BJ (cell line): ENCODE measurements around the gene SIPA1L3. TPM values are rescaled to one million over a fixed set of nuclear protein-coding genes. Genes with fewer than 3 reads are reported as not detected.

Experiments used
- CTCF ChIA-PET: fragments of 350-600 bp; formaldehyde crosslinking; extraction: SDS; loops from one replicate; lab custom pipeline; 2021; ENCODE audit warnings: antibody characterized with exemption, inconsistent platforms; lab: Yijun Ruan, JAX
- POLR2A ChIA-PET: fragments of 300-600 bp; sonication (Branson Sonifier 250); formaldehyde crosslinking; extraction: SDS; loops from one replicate; lab custom pipeline; 2021; ENCODE audit warnings: antibody characterized with exemption; lab: Charles Lee
- DNase-seq: peaks from one replicate; pipeline ENCODE4 v3.0.0-alpha.2; 2011; ENCODE audit warnings: low read depth
- H3K27me3 ChIP-seq: 2 replicates; pipeline ENCODE4 v1.6.0; 2011; ENCODE audit warnings: low read length; ENCODE audit not compliant: control insufficient read depth, insufficient read depth
- H3K36me3 ChIP-seq: 2 replicates; pipeline ENCODE4 v1.5.1; 2011; ENCODE audit warnings: low read length; ENCODE audit not compliant: control insufficient read depth, insufficient read depth
- H3K4me3 ChIP-seq: 2 replicates; pipeline ENCODE4 v1.5.1; 2011; ENCODE audit warnings: low read depth, mild to moderate bottlenecking, control low read depth, low read length
- polyA plus RNA-seq: library from polyadenylated mRNA; depleted of rRNA; stranded (reverse); fragments of >200 nt; gene quantifications from 2 replicates; pipeline ENCODE4 v1.2.3, GENCODE V29; 2011
- TF ChIP-seq, protein P1 (sequence below): IDR thresholded peaks from 2 replicates; pipeline ENCODE4 v1.5.1; 2011; ENCODE audit warnings: low read depth, mild to moderate bottlenecking, control low read depth, inconsistent platforms, low read length, moderate library complexity; ENCODE audit not compliant: insufficient read depth

The SIPA1L3 gene
- polyA plus RNA-seq, 1 experiment: 4.5 TPM

- Histone ChIP-seq H3K27me3 (no peaks in the 10 kb centered on the region), H3K4me3 (no peak overlapping the region), H3K36me3 (no peaks in the 10 kb centered on the region)
- ChIA-PET POLR2A (no interaction called here), CTCF (interaction anchor here (1.6 kb wide), 1 partner anchor 311 kb away, joined by 7 read pairs; no protein-coding TSS in a partner anchor)
- no peak for DNase-seq
- TF ChIP-seq, protein P1, sequence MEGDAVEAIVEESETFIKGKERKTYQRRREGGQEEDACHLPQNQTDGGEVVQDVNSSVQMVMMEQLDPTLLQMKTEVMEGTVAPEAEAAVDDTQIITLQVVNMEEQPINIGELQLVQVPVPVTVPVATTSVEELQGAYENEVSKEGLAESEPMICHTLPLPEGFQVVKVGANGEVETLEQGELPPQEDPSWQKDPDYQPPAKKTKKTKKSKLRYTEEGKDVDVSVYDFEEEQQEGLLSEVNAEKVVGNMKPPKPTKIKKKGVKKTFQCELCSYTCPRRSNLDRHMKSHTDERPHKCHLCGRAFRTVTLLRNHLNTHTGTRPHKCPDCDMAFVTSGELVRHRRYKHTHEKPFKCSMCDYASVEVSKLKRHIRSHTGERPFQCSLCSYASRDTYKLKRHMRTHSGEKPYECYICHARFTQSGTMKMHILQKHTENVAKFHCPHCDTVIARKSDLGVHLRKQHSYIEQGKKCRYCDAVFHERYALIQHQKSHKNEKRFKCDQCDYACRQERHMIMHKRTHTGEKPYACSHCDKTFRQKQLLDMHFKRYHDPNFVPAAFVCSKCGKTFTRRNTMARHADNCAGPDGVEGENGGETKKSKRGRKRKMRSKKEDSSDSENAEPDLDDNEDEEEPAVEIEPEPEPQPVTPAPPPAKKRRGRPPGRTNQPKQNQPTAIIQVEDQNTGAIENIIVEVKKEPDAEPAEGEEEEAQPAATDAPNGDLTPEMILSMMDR: no peak
Observed at GRCh38 chr19:38213469-38213868, 306.5 kb downstream of the SIPA1L3 start.

DNA sequence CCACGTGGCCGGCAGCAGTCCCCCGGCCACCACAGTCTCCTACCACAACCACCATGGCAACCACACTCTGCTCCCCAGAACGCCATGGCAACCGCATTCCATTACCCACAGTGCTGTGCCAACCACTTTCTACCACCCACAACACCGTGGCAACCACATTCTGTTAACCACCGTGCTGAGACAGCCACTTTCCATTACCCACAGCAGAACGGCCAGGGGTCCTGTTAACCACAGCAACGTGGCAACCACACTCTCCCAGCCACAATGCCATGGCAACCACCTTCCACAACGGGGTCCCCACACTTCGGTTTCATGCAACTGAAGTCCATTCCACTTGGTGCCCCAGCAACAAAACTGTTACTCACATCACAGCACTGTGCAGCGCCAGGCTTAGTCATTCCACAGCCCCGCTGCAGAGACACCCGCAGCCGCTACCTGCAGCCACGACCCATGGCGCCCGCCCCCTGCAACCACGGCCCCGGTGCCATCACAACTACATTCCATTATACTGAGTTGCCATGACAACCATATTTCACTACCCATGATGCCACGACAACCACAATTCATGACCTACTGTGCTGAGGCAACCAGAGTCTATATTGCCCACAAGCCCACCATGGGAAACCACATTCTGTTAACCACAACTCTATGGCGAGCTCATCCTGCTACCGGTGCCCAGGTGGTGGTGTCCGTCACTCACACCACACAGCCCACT, 307.1 kb downstream of the SIPA1L3 start:
- ChIA-PET POLR2A (no interaction called here), CTCF (no interaction called here)

DNA sequence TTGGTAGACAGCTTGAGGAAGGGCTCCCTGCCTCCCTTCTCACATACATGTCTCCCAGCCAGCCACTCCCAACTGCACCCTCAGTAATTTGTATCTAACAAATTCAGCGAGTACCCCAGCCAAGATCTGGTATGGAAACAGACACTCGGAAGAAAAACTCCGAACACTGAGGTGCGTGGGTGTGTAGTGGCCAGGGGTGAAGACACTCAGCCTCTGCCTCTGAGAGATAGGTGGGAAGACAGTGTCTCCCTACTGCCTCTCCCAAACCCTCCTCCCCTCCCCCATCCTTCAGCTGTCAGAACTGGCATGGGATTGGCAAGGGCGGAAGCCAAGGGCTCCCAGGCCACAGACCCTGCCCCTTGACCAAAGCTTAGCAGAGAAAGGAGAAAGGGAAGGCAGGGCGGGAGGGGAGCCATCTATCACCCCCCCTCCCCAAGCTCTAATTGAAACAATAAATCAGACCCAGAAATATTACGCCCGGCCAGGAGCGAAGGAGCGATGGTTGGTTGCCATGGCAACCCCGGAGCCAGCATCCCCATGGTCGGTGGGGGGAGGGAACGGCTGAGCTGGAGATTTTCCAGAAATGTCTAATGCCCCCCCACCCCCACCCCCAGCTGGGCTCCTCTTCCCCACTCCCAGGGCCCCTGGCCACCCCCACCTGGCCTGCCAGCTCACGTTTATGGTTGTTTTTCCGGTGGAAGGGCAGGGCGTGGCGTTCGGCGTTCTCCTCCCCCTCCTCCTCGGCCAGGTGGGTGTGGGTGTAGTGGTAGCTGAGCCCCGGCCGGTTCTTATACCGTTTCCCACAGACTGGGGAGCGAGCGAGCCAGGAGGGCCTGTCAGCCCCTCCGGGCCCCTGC, 310.0 kb downstream of the SIPA1L3 start:
- H3K4me3 ChIP-seq: no peak overlapping the region
- H3K27me3 ChIP-seq: no peaks in the 10 kb centered on the region
- TF ChIP-seq, protein P1: no peak
- H3K36me3 ChIP-seq: no peaks in the 10 kb centered on the region
- POLR2A ChIA-PET: interaction anchor here (0.6 kb wide), 1 partner anchor 73 kb away, joined by 3 read pairs; no protein-coding TSS in a partner anchor
- CTCF ChIA-PET: interaction anchor here (0.6 to 1.6 kb wide), 3 partner anchors 11 to 313 kb away, joined by 3 to 5 read pairs (median 3); partner anchors contain the start of gene CATSPERG
- no peak for DNase-seq

More for the DNA sequence above, 307.1 kb downstream of the SIPA1L3 start:
- no peak for DNase-seq
- Histone ChIP-seq H3K36me3 (no peaks in the 10 kb centered on the region), H3K4me3 (no peak overlapping the region), H3K27me3 (no peaks in the 10 kb centered on the region)
- TF ChIP-seq, protein P1: no peak

- TF ChIP-seq, protein P1: no peak
- no peak overlapping the region for H3K4me3 ChIP-seq
- H3K36me3 ChIP-seq: no peaks in the 10 kb centered on the region
- ChIA-PET CTCF (interaction anchor here (0.6 kb wide), 1 partner anchor 66 kb away, joined by 3 read pairs; no protein-coding TSS in a partner anchor), POLR2A (no interaction called here)
- no peaks in the 10 kb centered on the region for H3K27me3 ChIP-seq
- no peak for DNase-seq
Observed at GRCh38 chr19:38218204-38218603, 311.2 kb downstream of the SIPA1L3 start.

DNA sequence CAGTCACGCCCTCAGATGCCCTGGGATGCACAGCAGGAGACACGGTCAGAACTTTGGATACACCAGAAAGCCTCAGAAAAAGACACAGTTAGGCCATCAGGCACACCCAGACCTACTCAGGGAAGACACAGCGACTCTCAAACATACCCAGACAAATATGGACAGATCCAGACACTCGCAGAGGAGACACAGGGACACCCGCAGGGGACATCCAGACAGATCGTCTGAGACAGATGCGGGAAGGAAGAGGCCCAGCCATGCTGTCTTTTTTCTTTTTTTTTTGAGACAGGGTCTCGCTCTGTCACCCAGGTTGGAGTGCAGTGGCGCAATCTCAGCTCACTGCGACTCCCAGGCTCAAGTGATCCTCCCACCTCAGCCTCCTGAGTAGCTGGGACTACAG, 312.2 kb downstream of the SIPA1L3 start:
- DNase-seq: no peak
- Histone ChIP-seq H3K4me3 (no peak overlapping the region), H3K27me3 (no peaks in the 10 kb centered on the region), H3K36me3 (no peaks in the 10 kb centered on the region)
- TF ChIP-seq, protein P1: no peak
- ChIA-PET POLR2A (interaction anchor here (0.6 kb wide), 1 partner anchor 98 kb away, joined by 8 read pairs; no protein-coding TSS in a partner anchor), CTCF (no interaction called here)
